HG02938 (cell line): Measurements from ENCODE around the gene PBX2.
"Not testable (repeated sequence)": the region's sequence is repeated elsewhere in the genome, so short reads cannot be mapped to it uniquely, and the experiment has no call there.

Source experiments
- ATAC-seq: cut with Tn5 transposase; IDR thresholded peaks from one replicate; pipeline ENCODE4 v1.9.1; 2021; ENCODE audit warnings: mild to moderate bottlenecking, moderate library complexity; ENCODE audit not compliant: unreplicated experiment

The PBX2 gene, protein sequence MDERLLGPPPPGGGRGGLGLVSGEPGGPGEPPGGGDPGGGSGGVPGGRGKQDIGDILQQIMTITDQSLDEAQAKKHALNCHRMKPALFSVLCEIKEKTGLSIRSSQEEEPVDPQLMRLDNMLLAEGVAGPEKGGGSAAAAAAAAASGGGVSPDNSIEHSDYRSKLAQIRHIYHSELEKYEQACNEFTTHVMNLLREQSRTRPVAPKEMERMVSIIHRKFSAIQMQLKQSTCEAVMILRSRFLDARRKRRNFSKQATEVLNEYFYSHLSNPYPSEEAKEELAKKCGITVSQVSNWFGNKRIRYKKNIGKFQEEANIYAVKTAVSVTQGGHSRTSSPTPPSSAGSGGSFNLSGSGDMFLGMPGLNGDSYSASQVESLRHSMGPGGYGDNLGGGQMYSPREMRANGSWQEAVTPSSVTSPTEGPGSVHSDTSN

GRCh38 chr6:32190054-32190851 is at the start of gene PBX2:
Gene PBX2 (minus strand): TSS chr6:32190202. CDS start chr6:32189915, 287 bp downstream.
- ATAC-seq: peak; percentile 60

- ATAC-seq: no peak
Observed at GRCh38 chr6:32239462-32239861, 49.5 kb upstream of the PBX2 start.

- no peak for ATAC-seq
Observed at GRCh38 chr6:32234934-32235333, 44.9 kb upstream of the PBX2 start.

DNA sequence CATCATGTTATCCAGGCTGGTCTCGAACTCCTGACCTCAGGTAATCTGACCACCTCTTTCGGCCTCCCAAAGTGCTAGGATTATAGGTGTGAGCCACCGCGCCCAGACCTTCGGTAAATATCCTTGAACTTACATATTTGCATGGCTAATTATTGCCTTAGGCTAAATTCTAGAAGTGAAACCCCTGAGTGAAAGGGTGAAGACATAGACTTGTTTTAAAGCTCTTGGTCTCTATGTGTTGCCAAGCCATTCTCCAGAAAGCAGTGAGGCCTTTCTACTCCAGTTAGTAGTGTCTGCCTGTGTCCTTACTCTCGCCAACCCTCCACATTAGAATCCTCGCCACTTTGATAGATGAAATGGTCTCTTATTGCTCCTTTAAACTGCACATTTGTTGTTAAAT is 36.4 kb upstream of the PBX2 start:
- ATAC-seq: no peak

- ATAC-seq: no peak
Observed at GRCh38 chr6:32224696-32225095, 34.7 kb upstream of the PBX2 start.

- no peak for ATAC-seq
Observed at GRCh38 chr6:32223258-32224235, 33.5 kb upstream of the PBX2 start, which contains the start of gene NOTCH4. Gene NOTCH4 (minus strand): TSS chr6:32224067. CDS start chr6:32223928, 139 bp downstream.

- no peak for ATAC-seq
Observed at GRCh38 chr6:32222333-32223230, 32.6 kb upstream of the PBX2 start.

DNA sequence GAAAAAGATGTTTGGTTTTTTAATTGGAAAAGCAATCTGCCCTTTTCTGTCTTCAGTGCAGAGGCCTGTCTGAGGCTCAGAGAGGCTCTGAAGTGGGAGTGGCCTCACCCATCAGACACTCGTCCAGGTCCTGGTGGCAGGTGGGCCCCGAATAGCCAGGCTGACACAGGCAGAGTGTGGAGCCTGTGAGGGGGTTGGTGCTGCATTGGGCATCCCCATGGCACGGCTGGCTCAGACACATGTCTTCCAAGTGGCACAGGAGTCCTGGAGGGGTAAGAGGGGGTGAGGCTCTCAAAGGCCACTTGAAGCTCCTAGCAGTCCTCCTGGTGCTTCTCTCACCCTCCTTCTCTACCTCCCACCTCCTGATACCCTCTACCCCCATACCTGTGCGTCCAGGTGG is 30.0 kb upstream of the PBX2 start:
- no peak for ATAC-seq

GRCh38 chr6:32218167-32218566 is 28.2 kb upstream of the PBX2 start:
- ATAC-seq: no peak

DNA sequence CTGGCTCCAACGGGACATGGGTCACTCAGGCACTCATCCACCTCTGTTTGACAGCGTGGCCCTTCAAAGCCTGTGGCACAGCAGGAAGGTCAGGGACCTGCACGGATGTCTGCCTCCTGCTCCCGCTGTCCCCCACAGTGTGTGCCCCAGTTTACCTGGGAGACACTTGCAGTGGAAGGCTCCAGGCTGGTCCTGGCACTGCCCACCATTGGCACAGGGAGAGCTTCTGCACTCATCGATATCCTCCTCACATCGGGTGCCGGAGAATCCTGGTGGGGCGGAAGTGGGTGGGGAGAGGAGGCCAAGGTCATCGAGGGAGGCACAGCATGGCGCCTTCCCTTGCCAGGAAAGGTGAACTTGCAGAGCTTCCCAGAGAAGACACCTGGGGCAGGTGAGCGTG is 27.0 kb upstream of the PBX2 start:
- ATAC-seq: no peak

DNA sequence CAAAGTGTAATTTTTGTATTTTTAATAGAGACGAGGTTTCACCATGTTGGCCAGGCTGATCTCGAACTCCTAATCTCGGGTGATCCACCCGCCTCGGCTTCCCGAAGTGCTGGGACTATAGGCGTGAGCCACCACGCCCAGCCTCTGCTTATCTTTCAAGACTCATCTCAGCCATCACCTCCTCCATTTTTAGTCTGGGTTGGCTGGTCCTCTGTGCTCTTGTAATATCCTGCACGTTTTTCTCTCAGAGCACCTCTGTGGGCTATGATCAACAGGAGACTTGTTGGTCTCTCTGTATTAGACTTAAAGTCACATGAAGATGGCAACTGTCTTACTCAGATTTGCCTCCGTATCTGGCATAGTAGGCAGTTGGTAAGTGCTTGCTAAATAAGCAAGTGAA is 26.3 kb upstream of the PBX2 start:
- no peak for ATAC-seq

DNA sequence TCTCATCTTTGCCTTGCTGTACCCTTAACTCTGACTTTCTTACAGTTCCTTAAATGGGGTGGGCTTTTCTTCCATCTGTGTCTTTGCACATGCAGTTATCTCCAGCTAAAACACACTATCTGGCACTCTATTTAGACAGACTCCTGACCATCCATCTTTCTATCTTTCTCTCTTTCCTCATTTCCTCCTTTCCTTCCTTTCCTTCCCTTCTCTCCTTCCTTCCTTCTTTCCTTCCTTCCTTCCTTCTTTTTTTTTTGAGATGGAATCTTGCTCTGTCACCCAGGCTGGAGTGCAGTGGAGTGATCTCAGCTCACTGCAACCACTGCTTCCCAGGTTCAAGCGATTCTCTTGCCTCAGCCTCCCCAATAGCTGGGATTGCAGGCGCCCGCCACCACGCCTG is 25.6 kb upstream of the PBX2 start:
- ATAC-seq: no peak

- ATAC-seq: no peak
Observed at GRCh38 chr6:32214126-32214525, 24.1 kb upstream of the PBX2 start.

DNA sequence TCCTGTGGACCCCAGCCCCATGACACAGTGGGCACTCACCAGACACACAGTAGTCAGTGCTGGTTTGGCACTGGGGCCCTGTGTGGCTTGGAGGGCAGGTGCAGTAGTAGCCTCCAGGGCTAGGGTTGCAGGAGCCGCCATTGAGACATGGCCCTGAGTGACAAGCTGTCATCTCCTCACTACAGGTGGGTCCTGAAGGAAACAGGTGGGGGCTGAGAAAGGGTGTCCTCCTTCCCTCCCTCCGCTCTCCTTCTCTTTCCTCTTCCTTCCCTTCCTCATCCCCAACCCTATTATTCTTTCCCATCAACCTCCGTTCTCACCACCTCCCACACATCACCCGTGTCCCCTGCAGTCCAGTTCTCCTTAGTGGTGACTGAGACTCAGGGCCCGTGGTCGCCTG is 23.6 kb upstream of the PBX2 start:
- no peak for ATAC-seq

- no peak for ATAC-seq
Observed at GRCh38 chr6:32212076-32212760, 22.2 kb upstream of the PBX2 start.

GRCh38 chr6:32211432-32211831 is 21.4 kb upstream of the PBX2 start:
- not testable (repeated sequence) for ATAC-seq

DNA sequence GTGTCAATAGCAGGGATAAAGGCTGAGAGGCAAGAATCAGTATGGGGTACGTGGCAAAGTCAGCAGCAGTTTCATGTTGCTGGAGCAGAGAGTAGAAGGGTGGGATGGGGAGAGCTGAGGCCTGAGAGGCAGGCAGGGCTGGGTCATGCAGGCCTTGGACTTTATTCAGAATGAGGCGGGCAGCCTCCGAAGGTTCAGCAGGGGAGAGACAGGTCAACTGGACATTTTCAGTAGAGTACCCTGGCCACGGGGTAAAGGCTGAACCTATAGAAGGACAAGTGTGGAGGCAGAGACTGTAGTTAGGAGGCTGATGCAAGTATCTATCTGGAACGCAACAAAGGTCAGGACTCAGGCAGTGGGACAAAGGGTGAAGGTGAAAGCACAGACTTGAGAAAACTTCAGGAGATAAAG is 20.2 kb upstream of the PBX2 start:
- no peak for ATAC-seq

- ATAC-seq: no peak
Observed at GRCh38 chr6:32208996-32209395, 19.0 kb upstream of the PBX2 start.

DNA sequence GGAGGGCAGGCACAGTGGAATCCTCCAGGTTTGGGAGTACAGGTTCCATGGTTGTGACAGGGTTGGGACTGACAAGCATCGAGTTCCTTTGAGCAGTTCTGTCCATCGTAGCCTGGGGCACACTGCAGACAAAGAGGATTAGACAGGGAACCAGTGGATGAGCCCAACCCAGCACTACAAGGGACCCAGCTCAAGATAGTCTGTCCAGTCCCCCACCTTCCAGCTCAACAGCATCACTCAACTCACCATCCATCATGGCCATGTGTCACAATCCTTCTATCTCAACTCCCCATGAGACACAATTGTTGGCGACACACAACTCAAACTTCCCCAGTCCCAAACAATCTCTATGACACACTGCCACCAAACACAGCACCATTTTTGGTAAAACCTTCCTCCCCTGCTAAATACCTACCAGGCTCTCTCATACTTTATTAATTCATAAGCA is 14.3 kb upstream of the PBX2 start:
- ATAC-seq: no peak
